Right lung (tissue), 5 donors: ENCODE measurements around the gene BRD4. TPM values are rescaled to one million over a fixed set of nuclear protein-coding genes. Genes with fewer than 3 reads are reported as not detected.

Experiments
- DNase-seq, 2 donors: peaks; one replicate each; pipeline ENCODE4 v3.0.0-alpha.2; 2013
- polyA plus RNA-seq, 5 donors: library from polyadenylated mRNA; unstranded; fragments of 120-200 nt; gene quantifications; one replicate each; pipeline versions ENCODE4 v1.2.1 to v1.2.3, GENCODE V29; 2013; ENCODE audit warnings: inconsistent platforms in 1 of 5, low replicate concordance in 1 of 5; ENCODE audit not compliant: insufficient read length in 5 of 5, insufficient read depth in 1 of 5

The BRD4 gene
- polyA plus RNA-seq, 5 donors: 39.1 to 58.0 (median 45.6) TPM

- DNase-seq: no peak
These were observed 41.2 kb downstream of the BRD4 start for GRCh38 chr19:15291089-15291488.

DNA sequence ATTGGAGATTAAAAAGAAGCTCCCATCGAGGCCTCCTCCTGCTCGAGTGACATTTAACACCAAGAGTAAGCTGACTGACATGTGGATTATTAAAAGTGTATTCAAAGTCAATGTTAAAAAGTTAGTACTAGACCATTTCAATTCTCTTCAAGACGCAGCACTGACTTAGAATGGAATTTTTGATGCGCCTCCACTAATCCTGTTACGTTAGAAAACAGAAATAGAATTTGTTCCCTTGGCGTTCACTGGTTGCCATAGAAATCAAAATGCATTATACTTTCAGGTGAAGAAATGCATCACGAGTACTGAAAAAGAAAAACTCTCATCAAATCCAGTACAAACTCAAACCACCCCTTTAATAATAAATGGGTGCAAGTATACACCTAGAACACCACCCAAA is 42.2 kb downstream of the BRD4 start:
- no peak for DNase-seq

GRCh38 chr19:15289673-15290072 is 42.7 kb downstream of the BRD4 start:
- no peak for DNase-seq

GRCh38 chr19:15288146-15288963 is 44.0 kb downstream of the BRD4 start:
- no peak for DNase-seq

DNA sequence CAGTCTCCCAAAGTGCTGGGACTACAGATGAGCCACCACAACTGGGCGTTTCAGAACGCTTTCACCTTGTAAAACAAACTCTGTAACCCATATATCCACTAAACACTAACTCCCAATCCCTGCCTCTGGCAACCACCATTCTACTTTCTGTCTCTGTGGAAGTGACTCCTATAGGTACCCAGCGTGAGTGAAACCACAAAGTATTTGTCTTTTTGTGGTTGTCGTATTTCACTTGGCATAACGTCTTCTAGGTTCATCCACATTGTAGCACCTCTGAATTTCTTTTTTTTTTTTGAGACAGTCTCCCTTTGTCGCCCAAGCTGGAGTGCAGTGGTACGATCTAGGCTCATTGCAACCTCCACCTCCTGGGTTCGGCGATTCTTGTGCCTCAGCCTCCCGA is 44.8 kb downstream of the BRD4 start:
- no peak for DNase-seq

GRCh38 chr19:15286688-15287365 is 45.5 kb downstream of the BRD4 start:
- no peak for DNase-seq

- no peak for DNase-seq
These were observed 46.3 kb downstream of the BRD4 start for GRCh38 chr19:15285896-15286591.

DNA sequence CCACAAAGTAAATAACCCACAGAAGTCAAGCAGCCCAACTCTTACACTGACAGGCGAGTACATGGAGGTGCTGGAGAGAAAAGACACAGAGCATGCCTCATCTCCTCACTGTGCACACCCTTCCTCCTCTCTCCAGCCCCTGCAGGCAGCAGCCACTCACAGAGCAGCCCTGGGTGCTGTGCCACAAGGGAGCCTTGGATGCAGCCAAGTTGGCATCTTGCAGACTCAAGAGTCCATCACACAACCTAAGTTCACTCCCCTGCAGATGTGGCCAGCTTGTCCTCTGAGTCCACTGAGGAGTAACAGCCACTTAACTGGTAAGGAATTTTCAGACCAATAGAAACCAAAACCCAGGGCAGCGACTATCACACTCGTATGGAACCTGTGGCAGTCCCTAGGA is 47.4 kb downstream of the BRD4 start:
- DNase-seq: no peak

DNA sequence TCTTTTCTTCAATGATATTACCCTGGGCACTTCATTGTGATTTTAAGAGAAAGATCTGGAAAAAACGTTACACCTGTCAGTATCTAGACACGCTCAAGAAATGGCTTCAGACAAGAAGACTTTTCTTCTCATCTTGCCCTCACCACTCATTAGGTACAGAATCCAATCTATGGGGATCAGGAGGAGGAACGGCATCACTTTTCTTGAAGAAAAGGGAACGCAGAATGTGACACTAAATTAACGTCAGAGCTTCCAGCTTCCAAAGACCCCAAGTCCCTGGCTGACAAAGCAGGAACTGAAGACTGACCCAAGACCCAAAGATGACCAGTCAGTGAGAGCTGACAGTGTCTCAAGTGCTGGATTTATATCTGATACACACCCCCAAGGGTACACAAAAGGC is 48.2 kb downstream of the BRD4 start:
- DNase-seq: no peak

DNA sequence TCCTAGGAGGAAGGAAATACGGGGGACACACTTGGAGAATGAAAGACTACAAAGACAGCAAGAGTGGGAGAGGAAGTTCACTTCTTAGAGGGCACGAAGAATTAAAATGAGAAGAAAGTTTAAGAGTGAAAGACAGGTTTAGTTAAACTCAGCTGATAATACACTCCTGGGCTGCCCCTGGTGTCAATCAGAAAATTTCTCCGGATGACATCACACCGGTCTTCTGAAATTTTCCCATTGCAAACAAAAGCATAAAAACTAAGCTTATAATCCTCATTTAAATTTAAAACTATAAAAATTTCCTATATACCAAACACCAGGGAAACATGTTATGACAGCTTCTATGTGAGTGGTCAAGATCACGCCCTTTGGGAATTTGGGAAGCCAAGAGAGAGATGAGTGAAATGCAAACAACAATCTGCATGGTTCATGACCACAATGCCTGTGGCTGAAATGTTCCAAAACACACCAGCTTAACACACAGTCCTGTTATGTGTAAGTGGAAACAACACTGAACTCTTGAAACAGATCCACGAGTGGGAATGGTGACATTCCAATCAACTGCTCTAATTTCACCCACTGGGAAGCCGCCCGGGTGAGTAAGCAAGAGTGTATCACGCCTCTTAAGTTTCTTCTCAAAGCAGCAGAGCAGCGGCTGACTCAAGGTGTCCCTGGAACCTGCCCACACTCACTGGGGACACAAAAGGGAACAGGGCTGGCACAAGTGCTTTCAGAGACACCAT is 49.0 kb downstream of the BRD4 start:
- DNase-seq: no peak

DNA sequence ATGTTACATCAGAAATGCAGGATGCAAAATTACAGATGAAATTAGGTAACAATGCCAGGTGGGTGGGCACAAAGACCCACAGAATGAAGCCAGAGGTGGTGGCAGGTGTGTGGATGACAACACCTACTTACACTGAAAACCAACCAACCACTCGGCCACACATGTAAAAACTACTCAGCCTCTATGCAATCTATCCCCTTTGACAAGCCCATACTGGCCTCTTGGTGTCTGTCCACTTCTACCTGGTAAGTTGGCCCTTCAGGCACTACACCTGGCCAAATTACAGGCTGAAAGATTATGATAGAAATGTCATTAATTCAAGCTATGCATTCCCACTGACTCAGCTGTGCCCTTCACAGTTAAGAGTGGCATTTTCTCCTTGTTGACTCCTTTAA is 50.0 kb downstream of the BRD4 start:
- no peak for DNase-seq

DNA sequence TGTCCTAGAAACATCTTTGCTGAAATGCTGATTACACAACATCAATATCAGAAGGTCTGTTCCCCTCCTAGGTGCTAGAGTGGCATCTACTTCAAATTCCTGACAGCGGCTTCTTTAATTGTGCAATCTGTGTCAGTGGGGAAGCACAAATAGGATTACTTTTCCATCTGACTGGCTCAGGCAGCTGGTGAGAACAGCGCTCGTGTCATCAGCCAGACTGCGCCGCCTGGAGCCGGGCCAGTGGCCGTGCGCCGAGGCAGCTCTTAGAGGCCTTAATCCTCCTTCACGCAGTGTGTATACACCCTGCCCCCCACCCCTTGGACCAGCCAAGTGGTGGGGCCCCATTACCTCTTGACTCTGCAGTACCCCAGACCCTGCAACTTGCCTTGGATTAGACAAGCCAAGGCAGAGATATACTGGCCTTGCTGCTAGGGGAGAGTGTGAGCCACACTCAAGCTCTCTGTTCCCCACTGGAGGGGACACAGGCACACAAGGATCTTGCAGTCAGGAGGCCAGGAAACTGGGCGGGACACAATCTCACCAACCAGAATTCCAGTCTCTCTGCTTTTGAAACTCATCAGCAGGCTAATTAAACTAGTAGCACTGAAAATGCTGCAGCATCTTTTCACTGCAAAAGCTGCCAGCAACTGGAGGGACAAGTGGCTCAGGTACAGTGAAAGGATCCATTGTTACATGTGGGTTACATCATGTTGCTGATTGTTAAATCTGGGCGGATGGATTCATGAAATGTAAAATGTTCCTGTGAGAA is 51.2 kb downstream of the BRD4 start:
- peak; percentile 82 for DNase-seq

GRCh38 chr19:15280048-15280725 is 52.2 kb downstream of the BRD4 start:
- no peak for DNase-seq

DNA sequence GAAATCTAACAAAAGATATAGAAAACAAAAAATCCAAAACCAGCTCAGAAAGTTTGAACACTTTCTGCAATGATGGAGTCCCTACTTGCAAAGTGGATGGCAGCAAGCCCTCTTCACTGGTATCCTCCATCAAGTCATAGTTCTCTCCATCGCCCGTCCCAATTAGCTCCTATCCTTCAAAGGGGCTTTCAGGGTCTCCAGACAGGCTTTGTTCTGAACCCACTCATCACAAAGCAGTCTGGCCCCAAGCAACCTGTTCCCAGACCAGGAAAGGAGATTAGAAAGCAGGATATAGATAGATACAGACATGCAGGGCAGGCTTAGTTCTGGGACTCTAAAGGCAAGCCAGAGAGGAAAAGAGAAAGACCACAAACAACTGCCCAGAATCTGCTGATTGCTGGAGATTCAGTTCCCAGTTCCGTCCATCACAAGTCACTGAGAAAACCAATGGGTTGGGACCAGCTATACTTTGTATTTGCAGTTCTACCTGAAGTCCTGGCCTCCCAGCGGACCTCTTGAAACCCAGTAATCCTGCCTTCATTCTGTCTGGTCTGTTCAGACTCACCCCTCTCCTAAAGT is 52.9 kb downstream of the BRD4 start:
- DNase-seq: no peak

GRCh38 chr19:15276620-15277215 is 55.6 kb downstream of the BRD4 start:
- DNase-seq: no peak

- no peak for DNase-seq
These were observed 57.9 kb downstream of the BRD4 start for GRCh38 chr19:15274477-15274876.

DNA sequence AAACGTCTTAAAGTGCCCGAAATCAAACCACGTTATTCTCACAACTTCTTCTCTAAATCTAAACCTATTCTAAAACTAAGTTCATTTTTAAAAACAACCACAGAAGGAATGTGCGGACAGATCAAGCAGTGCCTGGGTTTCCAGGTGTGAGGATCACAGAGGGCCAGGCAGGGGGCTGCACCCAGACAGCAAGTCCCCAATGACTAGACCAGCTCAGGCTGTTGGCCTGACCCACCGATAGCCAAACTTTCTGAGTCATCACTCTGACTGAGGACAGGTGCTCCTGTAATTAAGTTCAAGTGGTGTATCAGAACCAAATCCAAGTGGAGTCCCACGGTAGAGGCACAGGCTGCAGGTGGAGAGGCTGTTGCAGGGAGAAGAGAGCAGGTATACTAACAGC is 62.5 kb downstream of the BRD4 start:
- no peak for DNase-seq

DNA sequence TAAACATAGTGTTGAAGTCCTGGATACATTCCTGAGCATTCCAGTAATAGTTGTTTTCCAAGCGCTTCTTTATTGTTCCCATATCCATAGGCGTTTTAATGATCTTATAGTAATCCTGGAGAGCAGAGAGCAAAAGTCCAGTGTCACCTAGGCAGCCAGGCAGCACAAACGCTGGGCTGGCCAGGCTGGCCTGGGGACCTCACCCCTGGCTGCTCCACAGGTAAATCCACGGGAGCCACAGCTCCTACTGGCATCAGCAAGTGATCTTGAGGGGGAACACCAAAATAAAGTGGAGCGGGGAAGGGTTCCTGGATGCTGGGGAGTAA is 63.4 kb downstream of the BRD4 start:
- DNase-seq: no peak

GRCh38 chr19:15268192-15268927 is 64.0 kb downstream of the BRD4 start:
- DNase-seq: no peak
